Heart left ventricle (tissue), 13 donors: ENCODE data around the gene CTNND1.
A peak's percentile ranks its signal among the peaks of the same experiment; 100 is the strongest.

Experiments
- CTCF ChIP-seq, 12 donors: fragments of 200-600 bp; sonication (generic) in 4 of 12; IDR thresholded peaks; one replicate each; pipeline versions ENCODE4 v1.5.0 to v1.8.0; 2018 to 2022; ENCODE audit warnings: antibody characterized with exemption in 12 of 12, mild to moderate bottlenecking in 5 of 12
- POLR2A ChIP-seq, 2 donors: fragments of 450-650 bp; IDR thresholded peaks; one replicate each; pipeline ENCODE4 v1.6.1; 2017; ENCODE audit warnings: antibody characterized with exemption in 2 of 2, mild to moderate bottlenecking in 2 of 2, moderate library complexity in 2 of 2
- donor health status: ischemic (EF 13 %, LVEDD 7.1; RV severe dilation, severe dysfunction).
- donor health status: DM: no; HTN: yes; CAD: no.
- donor health status: DM: no; HTN: no; CAD: no.
- donor health status: ischemic (EF 25% LVEDD 6.9; RV normal size, moderate dysfunction).
- donor health status: ischemic (EF 25% LVEDD 5.7; RV mildly dilated, moderate dysfunction).
- donor health status: ischemic (EF 35%, LVEDD 5.7; RV mildly dilated, moderate dysfunction).
- donor health status: nonischemic (EF 11% LVEDD 7.7; RV severe dilation, severe dysfunction).
- donor health status: DM: yes; HTN: yes; CAD: no.
- donor health status: PGD.
- donor health status: ischemic (EF 29% LVEDD 5.4; RV normal size, mild dysfunction).
- donor health status: nonischemic (EF 23%, LVEDD 6.1; RV moderate dilation, normal function).

- TF ChIP-seq CTCF (IDR thresholded peaks at IDR 0.05) (peak in 6 of 12 donors; percentile 35 to 53 (median 38)), POLR2A (IDR thresholded peaks at IDR 0.05) (no peak)
Observed at GRCh38 chr11:57763568-57763967, 2.0 kb downstream of the CTNND1 start.
